ENCODE data around the gene LDLRAD2. TPM values are rescaled to one million over a fixed set of nuclear protein-coding genes. Genes with fewer than 3 reads are reported as not detected.
"Not testable (repeated sequence)": the region's sequence is repeated elsewhere in the genome, so short reads cannot be mapped to it uniquely, and the experiment has no call there.

Gene LDLRAD2
- total RNA-seq, 1 experiment from 2014 or later, result not detected

DNA sequence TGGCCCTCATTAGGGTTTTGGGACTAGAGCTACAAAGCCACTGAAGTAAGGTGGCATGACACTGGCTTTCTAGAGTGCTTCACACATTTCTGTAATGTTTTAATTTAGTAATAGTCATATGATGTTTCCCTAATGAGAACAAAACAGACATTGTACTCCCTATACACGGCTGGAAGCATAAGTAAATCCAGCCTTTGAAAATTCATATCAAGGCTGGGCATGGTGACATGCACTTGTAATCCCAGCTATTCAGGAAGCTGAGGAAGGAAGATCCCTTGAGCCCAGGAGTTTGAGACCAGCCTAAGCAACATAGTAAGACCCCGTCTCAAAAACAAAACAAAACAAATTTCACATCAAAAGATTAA, 36.5 kb upstream of the LDLRAD2 start:
- ATAC-seq (no peak), DNase-seq (ENCODE audit: low read depth, low spot score) (no peak)
- in situ Hi-C loops (cut with HindIII; ENCODE audit: low pct_unique_long_range_greater_than_20kb, low sequenced_read_pairs) (no loop called here), intact Hi-C loops (cut with micrococcal nuclease; ENCODE audit: unreplicated experiment) (no loop called here)
- TF ChIP-seq POLR2AphosphoS5 (IDR thresholded peaks at IDR 0.05; ENCODE audit: low read depth, low read length) (no peak), TCF7L2 (IDR thresholded peaks at IDR 0.05; ENCODE audit: low read depth, low read length) (no peak)
- TF ChIP-seq, protein P1, sequence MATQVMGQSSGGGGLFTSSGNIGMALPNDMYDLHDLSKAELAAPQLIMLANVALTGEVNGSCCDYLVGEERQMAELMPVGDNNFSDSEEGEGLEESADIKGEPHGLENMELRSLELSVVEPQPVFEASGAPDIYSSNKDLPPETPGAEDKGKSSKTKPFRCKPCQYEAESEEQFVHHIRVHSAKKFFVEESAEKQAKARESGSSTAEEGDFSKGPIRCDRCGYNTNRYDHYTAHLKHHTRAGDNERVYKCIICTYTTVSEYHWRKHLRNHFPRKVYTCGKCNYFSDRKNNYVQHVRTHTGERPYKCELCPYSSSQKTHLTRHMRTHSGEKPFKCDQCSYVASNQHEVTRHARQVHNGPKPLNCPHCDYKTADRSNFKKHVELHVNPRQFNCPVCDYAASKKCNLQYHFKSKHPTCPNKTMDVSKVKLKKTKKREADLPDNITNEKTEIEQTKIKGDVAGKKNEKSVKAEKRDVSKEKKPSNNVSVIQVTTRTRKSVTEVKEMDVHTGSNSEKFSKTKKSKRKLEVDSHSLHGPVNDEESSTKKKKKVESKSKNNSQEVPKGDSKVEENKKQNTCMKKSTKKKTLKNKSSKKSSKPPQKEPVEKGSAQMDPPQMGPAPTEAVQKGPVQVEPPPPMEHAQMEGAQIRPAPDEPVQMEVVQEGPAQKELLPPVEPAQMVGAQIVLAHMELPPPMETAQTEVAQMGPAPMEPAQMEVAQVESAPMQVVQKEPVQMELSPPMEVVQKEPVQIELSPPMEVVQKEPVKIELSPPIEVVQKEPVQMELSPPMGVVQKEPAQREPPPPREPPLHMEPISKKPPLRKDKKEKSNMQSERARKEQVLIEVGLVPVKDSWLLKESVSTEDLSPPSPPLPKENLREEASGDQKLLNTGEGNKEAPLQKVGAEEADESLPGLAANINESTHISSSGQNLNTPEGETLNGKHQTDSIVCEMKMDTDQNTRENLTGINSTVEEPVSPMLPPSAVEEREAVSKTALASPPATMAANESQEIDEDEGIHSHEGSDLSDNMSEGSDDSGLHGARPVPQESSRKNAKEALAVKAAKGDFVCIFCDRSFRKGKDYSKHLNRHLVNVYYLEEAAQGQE (IDR thresholded peaks at IDR 0.05; ENCODE audit: insufficient read depth in 1 of 2, low read depth in 2 of 2, low read length in 1 of 2), result no peak
- TF ChIP-seq, protein P2, sequence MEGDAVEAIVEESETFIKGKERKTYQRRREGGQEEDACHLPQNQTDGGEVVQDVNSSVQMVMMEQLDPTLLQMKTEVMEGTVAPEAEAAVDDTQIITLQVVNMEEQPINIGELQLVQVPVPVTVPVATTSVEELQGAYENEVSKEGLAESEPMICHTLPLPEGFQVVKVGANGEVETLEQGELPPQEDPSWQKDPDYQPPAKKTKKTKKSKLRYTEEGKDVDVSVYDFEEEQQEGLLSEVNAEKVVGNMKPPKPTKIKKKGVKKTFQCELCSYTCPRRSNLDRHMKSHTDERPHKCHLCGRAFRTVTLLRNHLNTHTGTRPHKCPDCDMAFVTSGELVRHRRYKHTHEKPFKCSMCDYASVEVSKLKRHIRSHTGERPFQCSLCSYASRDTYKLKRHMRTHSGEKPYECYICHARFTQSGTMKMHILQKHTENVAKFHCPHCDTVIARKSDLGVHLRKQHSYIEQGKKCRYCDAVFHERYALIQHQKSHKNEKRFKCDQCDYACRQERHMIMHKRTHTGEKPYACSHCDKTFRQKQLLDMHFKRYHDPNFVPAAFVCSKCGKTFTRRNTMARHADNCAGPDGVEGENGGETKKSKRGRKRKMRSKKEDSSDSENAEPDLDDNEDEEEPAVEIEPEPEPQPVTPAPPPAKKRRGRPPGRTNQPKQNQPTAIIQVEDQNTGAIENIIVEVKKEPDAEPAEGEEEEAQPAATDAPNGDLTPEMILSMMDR (IDR thresholded peaks at IDR 0.05), result no peak
- Histone ChIP-seq H3K4me1 (ENCODE audit: control insufficient read depth, insufficient read depth, low read length) (peaks cover 15% of the 10 kb centered on the region), H3K27me3 (ENCODE audit: control insufficient read depth, insufficient read depth, low read length) (no peaks in the 10 kb centered on the region), H3K36me3 (ENCODE audit: control insufficient read depth, insufficient read depth, low read length) (no peaks in the 10 kb centered on the region), H3K4me3 (ENCODE audit: low read depth in 2 of 2, low read length in 2 of 2) (no peak overlapping the region), H3K27ac (ENCODE audit: low read length) (no peak overlapping the region), H3K9me3 (ENCODE audit: control insufficient read depth, insufficient read depth, low read depth, low read length) (no peaks in the 10 kb centered on the region)
- BruUV-seq (replicated peaks), result no TSS peak
- ChIA-PET POLR2A (no interaction called here), CTCF (no interaction called here)

DNA sequence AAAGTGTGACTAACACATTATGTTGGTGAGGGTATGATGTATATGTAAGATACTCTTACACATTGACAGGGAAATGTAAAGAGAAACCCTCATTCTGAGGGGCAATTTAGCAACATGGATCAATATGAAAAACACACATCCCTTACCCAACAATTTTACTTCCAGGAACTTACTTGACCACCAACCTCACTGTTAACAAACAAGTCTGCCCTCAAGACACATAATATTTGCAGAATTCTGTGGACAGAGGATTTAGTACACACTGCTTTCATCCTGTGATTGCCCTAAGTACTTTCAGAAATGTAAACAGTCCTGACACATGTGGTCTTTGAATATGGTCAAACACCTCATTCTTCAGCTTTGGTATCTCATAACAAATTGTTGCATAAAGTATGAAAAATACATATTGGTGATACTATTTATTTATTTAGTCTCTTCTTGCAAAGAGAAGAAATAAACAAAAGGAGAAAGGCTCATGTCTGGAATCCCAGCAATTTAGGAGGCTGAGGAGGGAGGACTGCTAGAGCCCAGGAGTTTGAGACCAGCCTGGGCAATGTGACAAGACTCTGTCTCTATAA, 36.0 kb upstream of the LDLRAD2 start:
- Histone ChIP-seq H3K4me3 (ENCODE audit: low read depth in 2 of 2, low read length in 2 of 2) (no peak overlapping the region), H3K27ac (ENCODE audit: low read length) (no peak overlapping the region), H3K36me3 (ENCODE audit: control insufficient read depth, insufficient read depth, low read length) (no peaks in the 10 kb centered on the region), H3K4me1 (ENCODE audit: control insufficient read depth, insufficient read depth, low read length) (peaks cover 15% of the 10 kb centered on the region), H3K27me3 (ENCODE audit: control insufficient read depth, insufficient read depth, low read length) (no peaks in the 10 kb centered on the region), H3K9me3 (ENCODE audit: control insufficient read depth, insufficient read depth, low read depth, low read length) (no peaks in the 10 kb centered on the region)
- BruUV-seq (replicated peaks), result TSS peak; percentile 28
- ChIA-PET POLR2A (no interaction called here), CTCF (interaction anchor here (0.7 kb wide), 1 partner anchor 10 kb away, joined by 7 read pairs; no protein-coding TSS in a partner anchor)
- in situ Hi-C loops (cut with HindIII; ENCODE audit: low pct_unique_long_range_greater_than_20kb, low sequenced_read_pairs) (no loop called here), intact Hi-C loops (cut with micrococcal nuclease; ENCODE audit: unreplicated experiment) (no loop called here)
- ATAC-seq (0 out of 2 replicates have a peak, but pooled peaks have one; percentile 35), DNase-seq (ENCODE audit: low read depth, low spot score) (no peak)
- 0 out of 2 replicates have a peak, but pooled peaks have one; percentile 30 for TF ChIP-seq TCF7L2 (IDR thresholded peaks at IDR 0.05; ENCODE audit: low read depth, low read length)
- no peak for TF ChIP-seq SIN3A (IDR thresholded peaks at IDR 0.05; ENCODE audit: borderline replicate concordance, insufficient read depth, low read depth, low read length)

DNA sequence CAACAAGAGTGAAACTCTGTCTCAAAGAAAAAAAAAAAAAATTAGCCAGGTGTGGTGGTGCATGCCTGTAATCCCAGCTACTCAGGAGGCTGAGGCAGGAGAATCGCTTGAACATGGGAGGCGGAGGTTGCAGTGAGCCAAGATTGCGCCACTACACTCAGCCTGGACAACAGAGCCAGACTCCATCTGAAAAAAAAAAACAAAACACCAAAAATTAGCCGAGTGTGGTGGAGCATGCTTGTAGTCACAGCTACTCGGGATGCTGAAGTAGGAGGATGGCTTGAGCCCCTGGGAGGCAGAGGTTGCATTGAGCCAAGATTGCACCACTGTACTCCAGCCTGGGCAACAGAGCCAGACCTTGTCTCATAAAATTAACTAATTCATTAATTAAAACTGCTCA, 35.1 kb upstream of the LDLRAD2 start:
- H3K36me3 ChIP-seq (ENCODE audit: control insufficient read depth, insufficient read depth, low read length); H3K27ac ChIP-seq (ENCODE audit: low read length); DNase-seq (ENCODE audit: low read depth, low spot score); ATAC-seq; intact Hi-C loops (cut with micrococcal nuclease; ENCODE audit: unreplicated experiment); BruUV-seq (replicated peaks); H3K27me3 ChIP-seq (ENCODE audit: control insufficient read depth, insufficient read depth, low read length); POLR2A ChIA-PET; H3K4me3 ChIP-seq (ENCODE audit: low read depth in 2 of 2, low read length in 2 of 2); H3K9me3 ChIP-seq (ENCODE audit: control insufficient read depth, insufficient read depth, low read depth, low read length); CTCF ChIA-PET; in situ Hi-C loops (cut with HindIII; ENCODE audit: low pct_unique_long_range_greater_than_20kb, low sequenced_read_pairs): not testable (repeated sequence)
- H3K4me1 ChIP-seq (ENCODE audit: control insufficient read depth, insufficient read depth, low read length), result peaks cover 15% of the 10 kb centered on the region

Data from Panc1 (cell line).